GM23248 (cell line): ENCODE data around the gene ANTKMT.

ENCODE experiments used
- EZH2 ChIP-seq: fragments of 200-600 bp; sonication (generic); IDR thresholded peaks from 2 replicates; pipeline ENCODE4 v1.6.1; 2018; ENCODE audit warnings: antibody characterized with exemption, mild to moderate bottlenecking; ENCODE audit not compliant: insufficient read depth, poor library complexity, severe bottlenecking
- EZH2phosphoT487 ChIP-seq: fragments of 200-600 bp; sonication (generic); IDR thresholded peaks from 2 replicates; pipeline ENCODE4 v1.6.1; 2018; ENCODE audit warnings: antibody characterized with exemption, moderate library complexity, mild to moderate bottlenecking, low read depth; ENCODE audit not compliant: insufficient read depth

GRCh38 chr16:726188-726437, 5.2 kb downstream of the ANTKMT start:
- TF ChIP-seq EZH2 (no peak), EZH2phosphoT487 (no peak)
